ENCODE data around the gene SV2B. TPM values are rescaled to one million over a fixed set of nuclear protein-coding genes. Genes with fewer than 3 reads are reported as not detected.

The SV2B gene
- total RNA-seq, 1 experiment from 2014 or later, result not detected

DNA sequence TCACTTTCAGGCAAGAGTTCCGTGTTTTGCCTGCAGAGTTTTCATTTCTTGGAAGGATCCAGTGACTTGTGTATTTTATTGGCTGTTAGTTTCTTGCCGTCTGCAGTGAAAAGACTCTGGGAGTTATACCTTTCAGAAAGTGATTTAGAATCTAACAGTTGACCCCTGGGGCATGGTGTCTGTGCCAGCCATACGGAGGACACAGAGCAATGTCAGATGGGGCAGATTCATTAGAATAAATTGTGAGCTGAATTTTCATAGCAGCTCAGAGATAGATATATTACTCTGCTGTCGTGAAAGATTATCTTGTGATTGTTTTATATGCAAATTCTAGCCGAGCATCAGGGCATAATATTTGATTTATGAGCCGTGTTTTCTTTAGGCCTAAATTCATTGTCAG, 131.6 kb downstream of the SV2B start:
- H3K79me2 ChIP-seq (ENCODE audit: insufficient read depth, low read length), result no peaks in the 10 kb centered on the region
- H3K36me3 ChIP-seq (ENCODE audit: control insufficient read depth in 1 of 2, insufficient read depth in 2 of 2, low read length in 2 of 2), result no peaks in the 10 kb centered on the region
- no peak for DNase-seq (ENCODE audit: low read depth, low spot score)
- no TSS peak for BruUV-seq (replicated peaks)
- no peak overlapping the region for H3K4me3 ChIP-seq (replicated peaks in 1 of 2; ENCODE audit: low read depth in 1 of 2, low read length in 2 of 2)
- RAD21 ChIA-PET (ENCODE audit: low non-redundant PET in 1 of 2, low total read pairs in 2 of 2, uncharacterized antibody in 2 of 2, unreplicated experiment in 2 of 2), result no interaction called here
- intact Hi-C loops (cut with micrococcal nuclease), result no loop called here
- H3K27me3 ChIP-seq (ENCODE audit: insufficient read depth, low read length), result peaks cover 73% of the 10 kb centered on the region
- no peak overlapping the region for H2AFZ ChIP-seq (ENCODE audit: low read depth, low read length, poor library complexity, severe bottlenecking)
- no peak overlapping the region for H3K4me2 ChIP-seq (ENCODE audit: low read length)
- ATAC-seq, result no peak
- no peaks in the 10 kb centered on the region for H4K20me1 ChIP-seq (ENCODE audit: insufficient read depth)
- no peaks in the 10 kb centered on the region for H3K9me2 ChIP-seq (ENCODE audit: insufficient read depth)
- no peak overlapping the region for H3K27ac ChIP-seq (ENCODE audit: low read depth, low read length)
- TF ChIP-seq EGR1 (IDR thresholded peaks at IDR 0.05; ENCODE audit: low read depth) (no peak), EZH2 (IDR thresholded peaks at IDR 0.05) (no peak), MAX (IDR thresholded peaks at IDR 0.05) (no peak), CEBPB (IDR thresholded peaks at IDR 0.05; ENCODE audit: low read depth) (no peak)
- TF ChIP-seq, protein P1, sequence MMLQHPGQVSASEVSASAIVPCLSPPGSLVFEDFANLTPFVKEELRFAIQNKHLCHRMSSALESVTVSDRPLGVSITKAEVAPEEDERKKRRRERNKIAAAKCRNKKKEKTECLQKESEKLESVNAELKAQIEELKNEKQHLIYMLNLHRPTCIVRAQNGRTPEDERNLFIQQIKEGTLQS (IDR thresholded peaks at IDR 0.05), result no peak
- H3K9ac ChIP-seq (ENCODE audit: low read length), result no peak overlapping the region
- CTCF ChIA-PET, result interaction anchor here (1.4 kb wide), 1 partner anchor 16 kb away, joined by 3 read pairs; no protein-coding TSS in a partner anchor
- H3K4me1 ChIP-seq (ENCODE audit: control insufficient read depth in 1 of 2, insufficient read depth in 2 of 2, low read length in 2 of 2), result no peaks in the 10 kb centered on the region
- H3K9me3 ChIP-seq (ENCODE audit: control insufficient read depth in 1 of 2, insufficient read depth in 1 of 2, low read depth in 1 of 2, low read length in 2 of 2), result no peaks in the 10 kb centered on the region
- POLR2A ChIA-PET, result no interaction called here

GRCh38 chr15:91234759-91235158, 134.7 kb downstream of the SV2B start:
- DNase-seq (ENCODE audit: low read depth, low spot score) (no peak), ATAC-seq (no peak)
- intact Hi-C loops (cut with micrococcal nuclease), result no loop called here
- no peaks in the 10 kb centered on the region for H3K9me3 ChIP-seq (ENCODE audit: control insufficient read depth in 1 of 2, insufficient read depth in 1 of 2, low read depth in 1 of 2, low read length in 2 of 2)
- H3K4me2 ChIP-seq (ENCODE audit: low read length), result no peak overlapping the region
- H3K4me1 ChIP-seq (ENCODE audit: control insufficient read depth in 1 of 2, insufficient read depth in 2 of 2, low read length in 2 of 2), result no peaks in the 10 kb centered on the region
- no peak overlapping the region for H2AFZ ChIP-seq (ENCODE audit: low read depth, low read length, poor library complexity, severe bottlenecking)
- no peaks in the 10 kb centered on the region for H3K36me3 ChIP-seq (ENCODE audit: control insufficient read depth in 1 of 2, insufficient read depth in 2 of 2, low read length in 2 of 2)
- no peak overlapping the region for H3K9ac ChIP-seq (ENCODE audit: low read length)
- peaks cover 81% of the 10 kb centered on the region for H3K27me3 ChIP-seq (ENCODE audit: insufficient read depth, low read length)
- POLR2A ChIA-PET, result no interaction called here
- no peaks in the 10 kb centered on the region for H3K79me2 ChIP-seq (ENCODE audit: insufficient read depth, low read length)
- H4K20me1 ChIP-seq (ENCODE audit: insufficient read depth), result no peaks in the 10 kb centered on the region
- H3K27ac ChIP-seq (ENCODE audit: low read depth, low read length), result no peak overlapping the region
- no peak for TF ChIP-seq POLR2AphosphoS5 (IDR thresholded peaks at IDR 0.05; ENCODE audit: low read depth, low read length)
- no peak for TF ChIP-seq POLR2A (IDR thresholded peaks at IDR 0.05; ENCODE audit: borderline replicate concordance, extremely low read depth, insufficient read depth, insufficient read length)
- TF ChIP-seq, protein P1 (IDR thresholded peaks at IDR 0.05), result no peak
- no TSS peak for BruUV-seq (replicated peaks)
- RAD21 ChIA-PET (ENCODE audit: low non-redundant PET in 1 of 2, low total read pairs in 2 of 2, uncharacterized antibody in 2 of 2, unreplicated experiment in 2 of 2), result no interaction called here
- CTCF ChIA-PET, result interaction anchor here (0.9 to 1.4 kb wide), 2 partner anchors 37 to 179 kb away, joined by 3 read pairs; no protein-coding TSS in a partner anchor
- H3K4me3 ChIP-seq (replicated peaks in 1 of 2; ENCODE audit: low read depth in 1 of 2, low read length in 2 of 2), result no peak overlapping the region
- H3K9me2 ChIP-seq (ENCODE audit: insufficient read depth), result no peaks in the 10 kb centered on the region
